Neural cell (in vitro differentiated cells): ENCODE data around the gene NOP56. TPM values are rescaled to one million over a fixed set of nuclear protein-coding genes. Genes with fewer than 3 reads are reported as not detected.
"Not testable (repeated sequence)": the region's sequence is repeated elsewhere in the genome, so short reads cannot be mapped to it uniquely, and the experiment has no call there.

ENCODE experiments used
- H2AFZ ChIP-seq: fragments of 200-600, 300-800 bp; sonication (generic), shearing (Covaris generic); 2 replicates; pipeline ENCODE4 v1.6.0; 2014; ENCODE audit warnings: low read depth, mild to moderate bottlenecking, antibody characterized with exemption, low read length, moderate library complexity
- H3F3A ChIP-seq: fragments of 200-600 bp; shearing (Covaris generic); 2 replicates; pipeline ENCODE4 v1.6.1; 2016; ENCODE audit warnings: mild to moderate bottlenecking, moderate library complexity, mixed read lengths, antibody characterized with exemption, low read length; ENCODE audit not compliant: insufficient read depth, poor library complexity, severe bottlenecking
- H3K27ac ChIP-seq: fragments of 200-600, 300-800 bp; sonication (generic), shearing (Covaris generic); 2 replicates; pipeline ENCODE4 v1.5.1; 2014; ENCODE audit warnings: mild to moderate bottlenecking, low read length, moderate library complexity
- H3K27me3 ChIP-seq: fragments of 300-800, 200-600 bp; sonication (generic), shearing (Covaris generic); 2 replicates; pipeline ENCODE4 v1.6.0; 2014; ENCODE audit warnings: mild to moderate bottlenecking, low read depth, low read length, moderate library complexity; ENCODE audit not compliant: insufficient read depth
- H3K36me3 ChIP-seq: fragments of 300-800, 200-600 bp; sonication (generic), shearing (Covaris generic); 2 replicates; pipeline ENCODE4 v1.5.1; 2014; ENCODE audit warnings: mild to moderate bottlenecking, antibody characterized with exemption, low read length, moderate library complexity; ENCODE audit not compliant: insufficient read depth
- H3K4me2 ChIP-seq: fragments of 300-800, 200-600 bp; sonication (generic), shearing (Covaris generic); 2 replicates; pipeline ENCODE4 v1.6.0; 2014; ENCODE audit warnings: mild to moderate bottlenecking, low read length
- H3K4me3 ChIP-seq: fragments of 300-800, 200-600 bp; sonication (generic), shearing (Covaris generic); 2 replicates; pipeline ENCODE4 v1.5.1; 2014; ENCODE audit warnings: mild to moderate bottlenecking, low read length, moderate library complexity
- H3K79me2 ChIP-seq: fragments of 200-600 bp; shearing (Covaris generic); replicated peaks from 2 replicates; pipeline ENCODE4 v1.6.0; 2014; ENCODE audit warnings: mild to moderate bottlenecking, low read length, moderate library complexity; ENCODE audit not compliant: insufficient read depth
- H3K9ac ChIP-seq: fragments of 300-800, 200-600 bp; sonication (generic), shearing (Covaris generic); 2 replicates; pipeline ENCODE4 v1.6.1; 2016; ENCODE audit warnings: mild to moderate bottlenecking, low read length, mixed read lengths
- H3K9me2 ChIP-seq: fragments of 200-600 bp; shearing (Covaris generic); 2 replicates; pipeline ENCODE4 v1.6.1; 2016; ENCODE audit warnings: mild to moderate bottlenecking, low read length, mixed read lengths; ENCODE audit not compliant: insufficient read depth
- H3K9me3 ChIP-seq: fragments of 200-600, 300-800 bp; sonication (generic), shearing (Covaris generic); 2 replicates; pipeline ENCODE4 v1.6.1; 2016; ENCODE audit warnings: mild to moderate bottlenecking, mixed run types, low read length, moderate library complexity, mixed read lengths
- H4K20me1 ChIP-seq: fragments of 200-600 bp; shearing (Covaris generic); 2 replicates; pipeline ENCODE4 v1.6.1; 2016; ENCODE audit warnings: mild to moderate bottlenecking, mixed run types; ENCODE audit not compliant: insufficient read depth
- CTCF ChIP-seq: fragments of 450-650 bp; IDR thresholded peaks from 2 replicates; pipeline ENCODE4 v1.5.1; 2014; ENCODE audit warnings: antibody characterized with exemption, mild to moderate bottlenecking, moderate library complexity; ENCODE audit not compliant: poor library complexity, severe bottlenecking
- EP300 ChIP-seq: fragments of 450-650 bp; conservative IDR thresholded peaks from 2 replicates; pipeline ENCODE4 v1.6.1; 2014; ENCODE audit warnings: antibody characterized with exemption, mild to moderate bottlenecking, moderate library complexity; ENCODE audit not compliant: poor library complexity, severe bottlenecking
- EZH2 ChIP-seq: fragments of 200-600, 300-800 bp; shearing (Covaris generic), sonication (generic); IDR thresholded peaks from 2 replicates; pipeline ENCODE4 v1.6.1; 2014; ENCODE audit warnings: antibody characterized with exemption, low read length, borderline replicate concordance, mild to moderate bottlenecking; ENCODE audit not compliant: insufficient read depth, poor library complexity, severe bottlenecking
- MXI1 ChIP-seq: fragments of 450-650 bp; conservative IDR thresholded peaks from 2 replicates; pipeline ENCODE4 v1.6.1; 2014; ENCODE audit warnings: antibody characterized with exemption, mild to moderate bottlenecking; ENCODE audit not compliant: poor library complexity, severe bottlenecking
- POLR2AphosphoS5 ChIP-seq: IDR thresholded peaks from 2 replicates; pipeline ENCODE4 v1.6.1; 2012
- RAD21 ChIP-seq: fragments of 450-650 bp; conservative IDR thresholded peaks from 2 replicates; pipeline ENCODE4 v1.6.1; 2014; ENCODE audit warnings: antibody characterized with exemption, mild to moderate bottlenecking, moderate library complexity
- SMC3 ChIP-seq: fragments of 450-650 bp; conservative IDR thresholded peaks from 2 replicates; pipeline ENCODE4 v1.6.1; 2014; ENCODE audit warnings: antibody characterized with exemption, mild to moderate bottlenecking, moderate library complexity; ENCODE audit not compliant: poor library complexity
- TAF1 ChIP-seq: IDR thresholded peaks from 2 replicates; pipeline ENCODE4 v1.6.1; 2012; ENCODE audit warnings: low read depth
- polyA plus RNA-seq: library from polyadenylated mRNA; depleted of rRNA; stranded (reverse); fragments of >200 nt; gene quantifications from 2 replicates; pipeline ENCODE4 v1.2.3, GENCODE V29; 2014
- TF ChIP-seq, protein P1 (sequence below): IDR thresholded peaks from 2 replicates; pipeline ENCODE4 v1.6.1; 2012; ENCODE audit warnings: borderline replicate concordance

Gene NOP56
- polyA plus RNA-seq, 1 donor from 2014 or later, result 188 TPM

- H2AFZ ChIP-seq, result no peak overlapping the region
- H3K27ac ChIP-seq, result no peak overlapping the region
- no peaks in the 10 kb centered on the region for H3K9me3 ChIP-seq
- H3F3A ChIP-seq, result no peaks in the 10 kb centered on the region
- no peak overlapping the region for H3K9ac ChIP-seq
- H3K4me2 ChIP-seq, result no peak overlapping the region
- H3K79me2 ChIP-seq, result no peaks in the 10 kb centered on the region
- TF ChIP-seq POLR2AphosphoS5, result no peak
- TF ChIP-seq EP300, result no peak
- no peak for TF ChIP-seq EZH2
- no peak for TF ChIP-seq TAF1
- no peak for TF ChIP-seq RAD21
- no peak for TF ChIP-seq SMC3
- TF ChIP-seq, protein P1, sequence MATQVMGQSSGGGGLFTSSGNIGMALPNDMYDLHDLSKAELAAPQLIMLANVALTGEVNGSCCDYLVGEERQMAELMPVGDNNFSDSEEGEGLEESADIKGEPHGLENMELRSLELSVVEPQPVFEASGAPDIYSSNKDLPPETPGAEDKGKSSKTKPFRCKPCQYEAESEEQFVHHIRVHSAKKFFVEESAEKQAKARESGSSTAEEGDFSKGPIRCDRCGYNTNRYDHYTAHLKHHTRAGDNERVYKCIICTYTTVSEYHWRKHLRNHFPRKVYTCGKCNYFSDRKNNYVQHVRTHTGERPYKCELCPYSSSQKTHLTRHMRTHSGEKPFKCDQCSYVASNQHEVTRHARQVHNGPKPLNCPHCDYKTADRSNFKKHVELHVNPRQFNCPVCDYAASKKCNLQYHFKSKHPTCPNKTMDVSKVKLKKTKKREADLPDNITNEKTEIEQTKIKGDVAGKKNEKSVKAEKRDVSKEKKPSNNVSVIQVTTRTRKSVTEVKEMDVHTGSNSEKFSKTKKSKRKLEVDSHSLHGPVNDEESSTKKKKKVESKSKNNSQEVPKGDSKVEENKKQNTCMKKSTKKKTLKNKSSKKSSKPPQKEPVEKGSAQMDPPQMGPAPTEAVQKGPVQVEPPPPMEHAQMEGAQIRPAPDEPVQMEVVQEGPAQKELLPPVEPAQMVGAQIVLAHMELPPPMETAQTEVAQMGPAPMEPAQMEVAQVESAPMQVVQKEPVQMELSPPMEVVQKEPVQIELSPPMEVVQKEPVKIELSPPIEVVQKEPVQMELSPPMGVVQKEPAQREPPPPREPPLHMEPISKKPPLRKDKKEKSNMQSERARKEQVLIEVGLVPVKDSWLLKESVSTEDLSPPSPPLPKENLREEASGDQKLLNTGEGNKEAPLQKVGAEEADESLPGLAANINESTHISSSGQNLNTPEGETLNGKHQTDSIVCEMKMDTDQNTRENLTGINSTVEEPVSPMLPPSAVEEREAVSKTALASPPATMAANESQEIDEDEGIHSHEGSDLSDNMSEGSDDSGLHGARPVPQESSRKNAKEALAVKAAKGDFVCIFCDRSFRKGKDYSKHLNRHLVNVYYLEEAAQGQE, result no peak
- TF ChIP-seq MXI1, result no peak
- no peak for TF ChIP-seq CTCF
- H3K4me3 ChIP-seq, result no peak overlapping the region
- no peaks in the 10 kb centered on the region for H4K20me1 ChIP-seq
- H3K36me3 ChIP-seq, result no peaks in the 10 kb centered on the region
- H3K9me2 ChIP-seq, result no peaks in the 10 kb centered on the region
- no peaks in the 10 kb centered on the region for H3K27me3 ChIP-seq
Measured at GRCh38 chr20:2680046-2680445, 27.6 kb downstream of the NOP56 start.

GRCh38 chr20:2682040-2682439 is 29.6 kb downstream of the NOP56 start:
- not testable (repeated sequence) for H3K9ac ChIP-seq, H2AFZ ChIP-seq, H3K9me2 ChIP-seq, H3K27ac ChIP-seq, H4K20me1 ChIP-seq, H3K36me3 ChIP-seq, H3K4me2 ChIP-seq, H3K79me2 ChIP-seq, H3F3A ChIP-seq, H3K9me3 ChIP-seq, H3K4me3 ChIP-seq
- H3K27me3 ChIP-seq, result peaks cover 13% of the 10 kb centered on the region

- H3K79me2 ChIP-seq, H3K9me3 ChIP-seq: not testable (repeated sequence)
- peaks cover 31% of the 10 kb centered on the region for H3K27me3 ChIP-seq
Measured at GRCh38 chr20:2684817-2685216, 32.4 kb downstream of the NOP56 start.

More at GRCh38 chr20:2684817-2685216, 32.4 kb downstream of the NOP56 start:
- H2AFZ ChIP-seq, H3K27ac ChIP-seq, H3F3A ChIP-seq, H3K9ac ChIP-seq, H4K20me1 ChIP-seq, H3K4me3 ChIP-seq, H3K4me2 ChIP-seq, H3K36me3 ChIP-seq, H3K9me2 ChIP-seq: not testable (repeated sequence)
